Caki2 (cell line): ENCODE results near the gene VN1R5. TPM values are rescaled to one million over a fixed set of nuclear protein-coding genes. Genes with fewer than 3 reads are reported as not detected.
"Not testable (repeated sequence)": the region's sequence is repeated elsewhere in the genome, so short reads cannot be mapped to it uniquely, and the experiment has no call there.

ENCODE experiments used
- DNase-seq: peaks from one replicate; pipeline ENCODE4 v3.0.0-alpha.2; 2015; ENCODE audit warnings: low read depth
- in situ Hi-C: cut with HindIII; loops from 2 replicates; pipeline ENCODE4 v1.10.0; 2016; ENCODE audit warnings: low sequenced_read_pairs, low pct_unique_long_range_greater_than_20kb, mixed read lengths
- total RNA-seq: library from RNA; depleted of rRNA; stranded (reverse); fragments of >200 nt; shearing (Covaris generic); gene quantifications from 2 replicates; pipeline ENCODE4 v1.2.3, GENCODE V29; 2014; ENCODE audit warnings: low replicate concordance

VN1R5 gene
- total RNA-seq, 1 experiment from 2014 or later, result not detected

GRCh38 chr1:247268390-247269045 lies 12.6 kb downstream of the VN1R5 start:
- in situ Hi-C loops, result no loop called here
- DNase-seq, result no peak

GRCh38 chr1:247269133-247269532 lies 13.3 kb downstream of the VN1R5 start:
- in situ Hi-C loops, result no loop called here
- no peak for DNase-seq

- in situ Hi-C loops, result no loop called here
- DNase-seq, result no peak
Measured at GRCh38 chr1:247270003-247270402, 14.1 kb downstream of the VN1R5 start.

- no peak for DNase-seq
- in situ Hi-C loops, result no loop called here
Measured at GRCh38 chr1:247273013-247273412, 17.1 kb downstream of the VN1R5 start.

GRCh38 chr1:247274605-247275256 lies 18.9 kb downstream of the VN1R5 start:
- in situ Hi-C loops, result no loop called here
- no peak for DNase-seq

- in situ Hi-C loops, result no loop called here
- DNase-seq, result no peak
Measured at GRCh38 chr1:247277191-247277590, 21.3 kb downstream of the VN1R5 start.

GRCh38 chr1:247281001-247281574 lies 25.2 kb downstream of the VN1R5 start:
- no peak for DNase-seq
- in situ Hi-C loops, result no loop called here

- in situ Hi-C loops, result no loop called here
- no peak for DNase-seq
Measured at GRCh38 chr1:247286134-247286670, 30.3 kb downstream of the VN1R5 start.

- in situ Hi-C loops, result no loop called here
- no peak for DNase-seq
Measured at GRCh38 chr1:247287460-247287859, 31.6 kb downstream of the VN1R5 start.

GRCh38 chr1:247288341-247288740 lies 32.5 kb downstream of the VN1R5 start:
- in situ Hi-C loops, result no loop called here
- no peak for DNase-seq

- DNase-seq, in situ Hi-C loops: not testable (repeated sequence)
Measured at GRCh38 chr1:247289274-247289892, 33.5 kb downstream of the VN1R5 start.

GRCh38 chr1:247290576-247290975 lies 34.7 kb downstream of the VN1R5 start:
- in situ Hi-C loops, result no loop called here
- no peak for DNase-seq

GRCh38 chr1:247291161-247291560 lies 35.3 kb downstream of the VN1R5 start:
- in situ Hi-C loops, result no loop called here
- DNase-seq, result no peak

GRCh38 chr1:247291833-247292561 lies 36.1 kb downstream of the VN1R5 start:
- in situ Hi-C loops, result no loop called here
- DNase-seq, result no peak

GRCh38 chr1:247293047-247293446 lies 37.2 kb downstream of the VN1R5 start:
- no peak for DNase-seq
- in situ Hi-C loops, result no loop called here

- in situ Hi-C loops, result no loop called here
- DNase-seq, result no peak
Measured at GRCh38 chr1:247294282-247294681, 38.4 kb downstream of the VN1R5 start.

GRCh38 chr1:247295274-247295684 lies 39.4 kb downstream of the VN1R5 start:
- in situ Hi-C loops, result no loop called here
- DNase-seq, result no peak

- in situ Hi-C loops, result no loop called here
- DNase-seq, result no peak
Measured at GRCh38 chr1:247295746-247296145, 39.9 kb downstream of the VN1R5 start.
